SK-N-SH (cell line): ENCODE results near the gene VPS18. TPM values are rescaled to one million over a fixed set of nuclear protein-coding genes. Genes with fewer than 3 reads are reported as not detected.

Experiments used
- CTCF ChIA-PET: fragments of 300-600, 350-600 bp; formaldehyde crosslinking; extraction: SDS; loops from one replicate; lab custom pipeline; 2021; lab: Yijun Ruan, JAX
- POLR2A ChIA-PET: fragments of 350-600 bp; sonication (Branson Sonifier 250); formaldehyde crosslinking; extraction: SDS; loops from one replicate; lab custom pipeline; 2020; ENCODE audit warnings: antibody characterized with exemption, inconsistent platforms; lab: Yijun Ruan, JAX
- DNase-seq: peaks from one replicate; pipeline ENCODE4 v3.0.0; 2012
- H2AFZ ChIP-seq: fragments of 200-600 bp; sonication (generic); 2 replicates; pipeline ENCODE4 v1.8.1; 2016; ENCODE audit warnings: antibody characterized with exemption, mild to moderate bottlenecking, low read depth
- H3F3A ChIP-seq: fragments of 200-600 bp; sonication (generic); replicated peaks from 2 replicates; pipeline ENCODE3; 2016; ENCODE audit warnings: antibody characterized with exemption, mild to moderate bottlenecking; ENCODE audit not compliant: insufficient read depth
- H3K27ac ChIP-seq, 2 experiments: fragments of 200-500 bp in 1 of 2; fragments of 200-600 bp in 1 of 2; sonication (Bioruptor generic) in 1 of 2; sonication (generic), shearing (Covaris generic) in 1 of 2; 2 replicates each; pipeline versions ENCODE4 v1.5.1 to v1.6.1; 2014 to 2016; ENCODE audit warnings: low read depth in 2 of 2, inconsistent platforms in 1 of 2, low read length in 1 of 2, mild to moderate bottlenecking in 1 of 2, mixed read lengths in 1 of 2
- H3K27me3 ChIP-seq: fragments of 200-600 bp; sonication (generic), shearing (Covaris generic); 2 replicates; pipeline ENCODE4 v1.6.1; 2016; ENCODE audit warnings: mixed run types; ENCODE audit not compliant: insufficient read depth
- H3K36me3 ChIP-seq, 2 experiments: fragments of 200-500 bp in 1 of 2; fragments of 200-600 bp in 1 of 2; sonication (Bioruptor generic) in 1 of 2; sonication (generic) in 1 of 2; replicated peaks in 1 of 2; 2 replicates each; pipeline versions ENCODE3 to v1.5.1; 2014 to 2016; ENCODE audit warnings: low read length in 1 of 2, mild to moderate bottlenecking in 1 of 2; ENCODE audit not compliant: insufficient read depth in 2 of 2, control insufficient read depth in 1 of 2
- H3K4me1 ChIP-seq, 2 experiments: fragments of 200-500 bp in 1 of 2; fragments of 200-600 bp in 1 of 2; sonication (Bioruptor generic) in 1 of 2; sonication (generic), shearing (Covaris generic) in 1 of 2; 2 replicates each; pipeline versions ENCODE4 v1.5.1 to v1.6.1; 2014 to 2016; ENCODE audit warnings: low read depth in 1 of 2, low read length in 1 of 2, mixed run types in 1 of 2; ENCODE audit not compliant: insufficient read depth in 2 of 2, control insufficient read depth in 1 of 2
- H3K4me2 ChIP-seq: fragments of 200-600 bp; sonication (generic), shearing (Covaris generic); 2 replicates; pipeline ENCODE4 v1.6.1; 2017; ENCODE audit warnings: mixed run types
- H3K4me3 ChIP-seq, 2 experiments: fragments of 200-500 bp in 1 of 2; fragments of 200-600 bp in 1 of 2; sonication (Bioruptor generic) in 1 of 2; sonication (generic), shearing (Covaris generic) in 1 of 2; 2 replicates each; pipeline versions ENCODE4 v1.5.1 to v1.8.1; 2014 to 2016; ENCODE audit warnings: low read depth in 2 of 2, inconsistent platforms in 1 of 2, low read length in 1 of 2, mild to moderate bottlenecking in 1 of 2, mixed read lengths in 1 of 2, moderate library complexity in 1 of 2
- H3K79me2 ChIP-seq: fragments of 200-600 bp; sonication (generic); 2 replicates; pipeline ENCODE4 v1.8.1; 2017; ENCODE audit warnings: mild to moderate bottlenecking; ENCODE audit not compliant: insufficient read depth
- H3K9ac ChIP-seq: fragments of 200-600 bp; sonication (generic); 2 replicates; pipeline ENCODE4 v1.6.1; 2017; ENCODE audit warnings: mixed run types
- H3K9me2 ChIP-seq: fragments of 200-600 bp; sonication (generic); 2 replicates; pipeline ENCODE4 v1.6.1; 2017; ENCODE audit warnings: mixed run types
- H3K9me3 ChIP-seq: fragments of 200-600 bp; sonication (generic); 2 replicates; pipeline ENCODE4 v1.6.1; 2017; ENCODE audit warnings: mixed run types, mild to moderate bottlenecking, moderate library complexity
- H4K20me1 ChIP-seq: fragments of 200-600 bp; sonication (generic); 2 replicates; pipeline ENCODE4 v1.6.1; 2017; ENCODE audit warnings: mild to moderate bottlenecking, mixed run types; ENCODE audit not compliant: insufficient read depth
- CTCF ChIP-seq: fragments of 200-600 bp; sonication (generic); IDR thresholded peaks from 2 replicates; pipeline ENCODE4 v1.6.1; 2017; ENCODE audit warnings: antibody characterized with exemption, mild to moderate bottlenecking, moderate library complexity
- FOSL2 ChIP-seq: IDR thresholded peaks from 2 replicates; pipeline ENCODE4 v1.4.0; 2012; ENCODE audit warnings: low read depth, mild to moderate bottlenecking, moderate library complexity, borderline replicate concordance
- GATA2 ChIP-seq: sonication (generic); formaldehyde crosslinking; IDR thresholded peaks from 2 replicates; pipeline ENCODE4 v1.5.0; 2020; ENCODE audit warnings: mild to moderate bottlenecking, missing genetic modification reagents
- MAX ChIP-seq: IDR thresholded peaks from 2 replicates; pipeline ENCODE4 v1.4.0; 2012; ENCODE audit warnings: low read depth
- MEF2A ChIP-seq: IDR thresholded peaks from 2 replicates; pipeline ENCODE4 v1.4.0; 2012; ENCODE audit warnings: low read depth, borderline replicate concordance
- NFIC ChIP-seq: IDR thresholded peaks from 2 replicates; pipeline ENCODE4 v1.4.0; 2012; ENCODE audit warnings: borderline replicate concordance
- NRF1 ChIP-seq: IDR thresholded peaks from 2 replicates; pipeline ENCODE4 v1.6.1; 2012; ENCODE audit warnings: low read depth, mild to moderate bottlenecking, low read length
- RAD21 ChIP-seq: IDR thresholded peaks from 2 replicates; pipeline ENCODE4 v1.6.1; 2012; ENCODE audit warnings: mild to moderate bottlenecking, low read length
- RFX5 ChIP-seq: IDR thresholded peaks from 2 replicates; pipeline ENCODE4 v1.6.1; 2012; ENCODE audit warnings: mild to moderate bottlenecking, improper control_type of control experiment, low read length
- SMC3 ChIP-seq: IDR thresholded peaks from 2 replicates; pipeline ENCODE4 v1.6.1; 2012; ENCODE audit warnings: low read depth, low read length, improper control_type of control experiment
- TCF12 ChIP-seq: IDR thresholded peaks from 2 replicates; pipeline ENCODE4 v1.4.0; 2012
- YY1 ChIP-seq: IDR thresholded peaks from 2 replicates; pipeline ENCODE4 v1.4.0; 2012; ENCODE audit warnings: low read depth, mild to moderate bottlenecking
- WGBS: methylation state at CpG from one replicate; pipeline ENCODE4 v1.1.6; 2017; ENCODE audit warnings: low lambda C conversion rate; 5-methylcytosine and 5-hydroxymethylcytosine counted together
- polyA plus RNA-seq, 3 experiments: library from polyadenylated mRNA; depleted of rRNA; stranded (reverse); fragments of >200 nt; gene quantifications; 2 replicates each; pipeline ENCODE4 v1.2.3, GENCODE V29; 2012

The VPS18 gene
- polyA plus RNA-seq, 1 of the 3 experiments (the other 2 are of a cell fraction): 14.1 TPM

GRCh38 chr15:40930430-40931299 is 36.4 kb downstream of the VPS18 start:
- peaks cover 53% of the 10 kb centered on the region for H3K27me3 ChIP-seq

GRCh38 chr15:40931300-40932142 is 37.3 kb downstream of the VPS18 start:
- WGBS: 93% methylated on average over 9 of the region's 16 CpGs
- no peak overlapping the region for H3K27ac ChIP-seq
- H3K79me2 ChIP-seq: no peaks in the 10 kb centered on the region
- peak; percentile 37 for DNase-seq
- no peak for TF ChIP-seq NFIC
- no peak for TF ChIP-seq YY1
- no peak for TF ChIP-seq NRF1
- no peak for TF ChIP-seq FOSL2
- no peak for TF ChIP-seq MAX
- TF ChIP-seq MEF2A: no peak
- no peak for TF ChIP-seq TCF12
- no peak for TF ChIP-seq RFX5
- no peak overlapping the region for H3K9ac ChIP-seq
- H4K20me1 ChIP-seq: no peaks in the 10 kb centered on the region
- H3K9me2 ChIP-seq: no peaks in the 10 kb centered on the region
- peaks cover 48% of the 10 kb centered on the region for H3K27me3 ChIP-seq
- H2AFZ ChIP-seq: no peak overlapping the region
- no peaks in the 10 kb centered on the region for H3F3A ChIP-seq
- no peaks in the 10 kb centered on the region for H3K36me3 ChIP-seq
- H3K4me1 ChIP-seq: peaks cover 17 to 35% of the 10 kb centered on the region in 2 experiments; a peak in 2 of 4 replicates
- no peak overlapping the region for H3K4me2 ChIP-seq
- H3K4me3 ChIP-seq: no peak overlapping the region
- ChIA-PET POLR2A (interaction anchor here (0.6 to 1.2 kb wide), 2 partner anchors 11 to 22 kb away, joined by 3 read pairs; partner anchors contain the start of gene CHAC1), CTCF (interaction anchor here (0.6 to 33.6 kb wide), 26 partner anchors 8 to 299 kb away, joined by 3 to 675 read pairs (median 4); partner anchors contain the start of genes CHP1, EXD1 and VPS18)
- H3K9me3 ChIP-seq: no peaks in the 10 kb centered on the region

More at GRCh38 chr15:40930430-40931299, 36.4 kb downstream of the VPS18 start:
- Histone ChIP-seq H3K9ac (no peak overlapping the region), H3K4me1 (peaks cover 17 to 44% of the 10 kb centered on the region in 2 experiments; a peak in 2 of 4 replicates), H3F3A (no peaks in the 10 kb centered on the region), H3K4me3 (peak overlapping the region; percentile 46 to 60), H3K79me2 (no peaks in the 10 kb centered on the region), H4K20me1 (no peaks in the 10 kb centered on the region), H2AFZ (no peak overlapping the region), H3K9me3 (no peaks in the 10 kb centered on the region), H3K9me2 (no peaks in the 10 kb centered on the region), H3K36me3 (no peaks in the 10 kb centered on the region), H3K4me2 (peak overlapping the region; percentile 92), H3K27ac (no peak overlapping the region)
- ChIA-PET POLR2A (interaction anchor here (0.6 to 1.2 kb wide), 2 partner anchors 11 to 23 kb away, joined by 3 read pairs; partner anchors contain the start of gene CHAC1), CTCF (interaction anchor here (0.6 to 33.6 kb wide), 40 partner anchors 10 to 355 kb away, joined by 3 to 675 read pairs (median 4); partner anchors contain the start of genes CHP1, EXD1 and VPS18)
- WGBS: 6% methylated on average over 39 of the region's 46 CpGs
- peak; percentile 86 for DNase-seq
- TF ChIP-seq RAD21: no peak
- TF ChIP-seq GATA2: 0 out of 2 replicates have a peak, but pooled peaks have one; percentile 6
- TF ChIP-seq SMC3: 0 out of 2 replicates have a peak, but pooled peaks have one; percentile 15
- peak; percentile 63 for TF ChIP-seq CTCF
